HepG2 (cell line): Measurements from ENCODE around the gene AURKA. TPM values are rescaled to one million over a fixed set of nuclear protein-coding genes. Genes with fewer than 3 reads are reported as not detected.

ENCODE experiments used
- ESRRA ChIP-seq: sonication (generic); formaldehyde crosslinking; IDR thresholded peaks from 2 replicates; pipeline ENCODE4 v1.5.1; 2020; ENCODE audit warnings: mild to moderate bottlenecking, low read depth, missing genetic modification reagents
- HNRNPUL1 ChIP-seq: fragments of 200-400 bp; formaldehyde crosslinking; IDR thresholded peaks from 2 replicates; pipeline ENCODE4 v1.6.1; 2017; ENCODE audit warnings: low read depth, mild to moderate bottlenecking, low read length, moderate library complexity
- KDM1A ChIP-seq: IDR thresholded peaks from 2 replicates; pipeline ENCODE4 v1.6.1; 2016; ENCODE audit warnings: missing compliant biosample characterization
- SCMH1 ChIP-seq: sonication (generic); formaldehyde crosslinking; IDR thresholded peaks from 2 replicates; pipeline ENCODE4 v1.9.0; 2021; ENCODE audit warnings: missing genetic modification reagents, mild to moderate bottlenecking, borderline replicate concordance
- ZMYM2 ChIP-seq: sonication (generic); formaldehyde crosslinking; IDR thresholded peaks from 2 replicates; pipeline ENCODE4 v1.8.0; 2022; ENCODE audit warnings: mild to moderate bottlenecking, missing genetic modification reagents
- ZNF713 ChIP-seq: sonication (generic); formaldehyde crosslinking; IDR thresholded peaks from 2 replicates; pipeline ENCODE4 v1.4.0; 2020; ENCODE audit warnings: mild to moderate bottlenecking, missing genetic modification reagents
- ZNF781 ChIP-seq: sonication (generic); formaldehyde crosslinking; IDR thresholded peaks from 2 replicates; pipeline ENCODE4 v1.5.1; 2020; ENCODE audit warnings: borderline replicate concordance, mild to moderate bottlenecking, missing genetic modification reagents; ENCODE audit errors: not compliant biosample characterization
- polyA plus RNA-seq, 8 experiments: library from polyadenylated mRNA; depleted of rRNA in 3 of 8; stranded (reverse) in 7 of 8; unstranded in 1 of 8; fragments of >200 nt; fragmentation: Illumina TruSeq in 4 of 8; extraction: Trizol in 4 of 8; gene quantifications; 2 replicates each; pipeline versions ENCODE4 v1.2.1 to v1.2.3, GENCODE V29; 2011 to 2016; ENCODE audit warnings: low read depth in 4 of 8, missing spikeins in 1 of 8, mixed read lengths in 1 of 8; ENCODE audit not compliant: insufficient read depth in 1 of 8
- total RNA-seq, 5 experiments: library from RNA; depleted of rRNA; stranded (reverse); fragments of >200 nt; fragmentation: Illumina TruSeq; extraction: Trizol; gene quantifications; 2 replicates each; pipeline ENCODE4 v1.2.3, GENCODE V29; 2016; ENCODE audit warnings: low read depth in 1 of 5
- TF ChIP-seq, protein P1 (sequence below): sonication (generic); formaldehyde crosslinking; IDR thresholded peaks from 2 replicates; pipeline ENCODE4 v1.9.0; 2021; ENCODE audit warnings: missing genetic modification reagents, borderline replicate concordance
- TF ChIP-seq, protein P2 (sequence below): sonication (generic); formaldehyde crosslinking; IDR thresholded peaks from 2 replicates; pipeline ENCODE4 v1.4.0; 2020; ENCODE audit warnings: mild to moderate bottlenecking, missing genetic modification reagents
- TF ChIP-seq, protein P3 (sequence below): IDR thresholded peaks from 2 replicates; pipeline ENCODE4 v1.6.1; 2016; ENCODE audit warnings: missing compliant biosample characterization, missing genetic modification reagents, borderline replicate concordance

Gene AURKA
- total and polyA plus RNA-seq, 2 of the 13 experiments (the other 11 are each of a cell fraction or from before 2014, with no cell fraction given), result 96.4 to 224 TPM

DNA sequence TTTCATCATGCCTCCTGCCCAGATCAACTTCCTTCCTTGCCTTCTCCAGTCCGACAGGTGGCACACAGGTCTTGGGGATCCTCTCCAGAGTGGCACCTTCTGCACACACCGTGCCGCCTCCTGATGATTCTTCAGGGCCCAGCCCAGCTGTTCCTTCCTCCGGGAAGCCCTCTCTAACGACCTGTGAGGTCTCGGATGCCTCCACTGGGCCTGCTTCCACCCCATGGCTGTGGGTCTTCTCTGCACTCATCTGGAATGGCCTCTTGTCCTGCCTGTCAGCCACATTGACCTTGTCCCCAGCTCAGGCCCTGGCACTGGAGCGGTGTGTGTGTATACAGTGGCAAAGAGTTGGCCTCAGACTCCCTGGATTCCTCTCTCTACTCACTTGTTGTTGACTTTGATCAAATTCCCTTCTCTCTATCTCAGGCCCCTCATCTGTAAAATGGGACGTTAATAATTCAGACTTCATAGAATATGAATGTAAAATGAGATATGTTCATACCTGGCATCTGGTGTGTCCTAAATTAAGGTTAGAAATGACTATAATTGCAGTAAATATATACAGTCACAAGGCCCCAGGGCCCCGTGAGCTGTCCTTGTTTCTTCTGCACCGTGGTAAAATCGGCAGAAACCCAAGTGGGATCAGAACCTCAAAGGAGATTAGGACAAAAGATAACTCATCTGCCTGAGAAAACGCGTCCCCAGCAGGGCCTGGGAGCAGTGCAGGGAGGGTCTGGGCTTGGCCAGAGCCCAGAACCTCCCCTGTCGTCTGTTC is 31.7 kb downstream of the AURKA start (continued):
- TF ChIP-seq KDM1A, result peak; percentile 88
- no peak for TF ChIP-seq SCMH1
- TF ChIP-seq, protein P1, sequence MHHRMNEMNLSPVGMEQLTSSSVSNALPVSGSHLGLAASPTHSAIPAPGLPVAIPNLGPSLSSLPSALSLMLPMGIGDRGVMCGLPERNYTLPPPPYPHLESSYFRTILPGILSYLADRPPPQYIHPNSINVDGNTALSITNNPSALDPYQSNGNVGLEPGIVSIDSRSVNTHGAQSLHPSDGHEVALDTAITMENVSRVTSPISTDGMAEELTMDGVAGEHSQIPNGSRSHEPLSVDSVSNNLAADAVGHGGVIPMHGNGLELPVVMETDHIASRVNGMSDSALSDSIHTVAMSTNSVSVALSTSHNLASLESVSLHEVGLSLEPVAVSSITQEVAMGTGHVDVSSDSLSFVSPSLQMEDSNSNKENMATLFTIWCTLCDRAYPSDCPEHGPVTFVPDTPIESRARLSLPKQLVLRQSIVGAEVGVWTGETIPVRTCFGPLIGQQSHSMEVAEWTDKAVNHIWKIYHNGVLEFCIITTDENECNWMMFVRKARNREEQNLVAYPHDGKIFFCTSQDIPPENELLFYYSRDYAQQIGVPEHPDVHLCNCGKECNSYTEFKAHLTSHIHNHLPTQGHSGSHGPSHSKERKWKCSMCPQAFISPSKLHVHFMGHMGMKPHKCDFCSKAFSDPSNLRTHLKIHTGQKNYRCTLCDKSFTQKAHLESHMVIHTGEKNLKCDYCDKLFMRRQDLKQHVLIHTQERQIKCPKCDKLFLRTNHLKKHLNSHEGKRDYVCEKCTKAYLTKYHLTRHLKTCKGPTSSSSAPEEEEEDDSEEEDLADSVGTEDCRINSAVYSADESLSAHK (CRISPR knock-in tag), result no peak
- TF ChIP-seq ZNF781 (CRISPR knock-in tag), result peak; percentile 55
- no peak for TF ChIP-seq HNRNPUL1
- TF ChIP-seq, protein P2, sequence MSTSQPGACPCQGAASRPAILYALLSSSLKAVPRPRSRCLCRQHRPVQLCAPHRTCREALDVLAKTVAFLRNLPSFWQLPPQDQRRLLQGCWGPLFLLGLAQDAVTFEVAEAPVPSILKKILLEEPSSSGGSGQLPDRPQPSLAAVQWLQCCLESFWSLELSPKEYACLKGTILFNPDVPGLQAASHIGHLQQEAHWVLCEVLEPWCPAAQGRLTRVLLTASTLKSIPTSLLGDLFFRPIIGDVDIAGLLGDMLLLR (CRISPR knock-in tag), result no peak
- TF ChIP-seq, protein P3, sequence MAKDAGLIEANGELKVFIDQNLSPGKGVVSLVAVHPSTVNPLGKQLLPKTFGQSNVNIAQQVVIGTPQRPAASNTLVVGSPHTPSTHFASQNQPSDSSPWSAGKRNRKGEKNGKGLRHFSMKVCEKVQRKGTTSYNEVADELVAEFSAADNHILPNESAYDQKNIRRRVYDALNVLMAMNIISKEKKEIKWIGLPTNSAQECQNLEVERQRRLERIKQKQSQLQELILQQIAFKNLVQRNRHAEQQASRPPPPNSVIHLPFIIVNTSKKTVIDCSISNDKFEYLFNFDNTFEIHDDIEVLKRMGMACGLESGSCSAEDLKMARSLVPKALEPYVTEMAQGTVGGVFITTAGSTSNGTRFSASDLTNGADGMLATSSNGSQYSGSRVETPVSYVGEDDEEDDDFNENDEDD (CRISPR knock-in tag), result peak; percentile 28; the same call in 1 of the 2 replicates
- peak; percentile 38 for TF ChIP-seq ESRRA (CRISPR knock-in tag)
- peak; percentile 91 for TF ChIP-seq ZMYM2
- 0 out of 2 replicates have a peak, but pooled peaks have one; percentile 23 for TF ChIP-seq ZNF713 (CRISPR knock-in tag)
